Measurements from ENCODE around the gene H3-3A. TPM values are rescaled to one million over a fixed set of nuclear protein-coding genes. Genes with fewer than 3 reads are reported as not detected.
A peak's percentile ranks its signal among the peaks of the same experiment; 100 is the strongest.

Gene H3-3A
- total RNA-seq, 1 donor from 2014 or later: 492 TPM

DNA sequence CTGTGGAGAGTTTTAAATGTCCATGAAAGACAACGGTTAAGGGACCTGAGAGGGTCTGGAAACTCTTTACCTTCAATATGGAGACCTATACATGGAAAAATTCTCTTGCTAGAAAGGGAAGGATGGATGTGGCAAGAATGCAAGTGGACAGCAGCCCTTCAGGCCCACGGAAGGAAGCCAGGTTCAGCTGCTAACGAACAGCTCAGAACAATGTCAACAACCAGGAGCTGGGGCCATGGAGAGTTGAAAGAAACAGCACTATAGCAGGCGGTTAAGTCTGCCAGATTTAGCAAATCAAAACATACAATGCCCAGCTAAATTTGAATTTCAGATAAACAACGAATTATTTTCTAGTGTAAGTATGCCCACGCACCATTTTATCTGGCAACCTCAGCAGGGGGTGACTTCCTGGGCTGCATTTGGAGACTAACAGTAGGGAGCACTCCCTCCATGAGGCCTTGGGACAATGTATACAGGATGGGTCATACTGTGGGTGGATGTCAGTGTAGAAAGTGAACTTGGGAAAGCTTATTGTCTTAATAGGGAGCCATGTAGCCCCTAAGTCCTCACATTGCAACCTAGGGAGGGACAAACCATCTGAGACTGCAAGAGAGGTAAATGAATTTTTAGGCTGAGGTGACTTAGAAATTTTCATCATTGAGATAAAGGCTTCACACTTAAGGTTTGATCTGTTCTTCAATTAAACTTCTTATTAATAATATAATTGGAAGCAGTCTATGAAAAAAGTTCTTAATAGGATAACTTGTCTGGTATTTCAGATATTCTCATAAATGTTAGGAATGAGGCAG lies 7.8 kb upstream of the H3-3A start:
- no peak for DNase-seq (ENCODE audit: low spot score)

DNA sequence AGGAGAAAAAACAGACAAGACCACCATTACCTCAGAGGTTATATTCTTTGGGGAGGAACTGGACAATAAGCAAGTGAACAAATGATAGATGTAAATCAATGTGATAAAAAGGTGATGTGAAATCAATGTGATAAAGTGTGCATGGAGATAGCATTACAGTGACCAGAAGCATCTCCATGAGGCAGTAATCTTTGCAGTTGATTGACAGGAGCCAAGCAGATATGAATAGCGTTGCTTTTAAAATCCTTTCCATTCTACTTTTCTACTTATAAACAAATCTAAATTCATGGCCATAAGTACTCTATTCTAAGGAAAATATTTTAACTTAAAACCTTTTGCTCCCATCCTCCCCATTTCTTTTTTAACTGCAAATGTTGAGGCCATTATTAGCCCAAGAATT lies 2.8 kb upstream of the H3-3A start:
- no peak for DNase-seq (ENCODE audit: low spot score)

DNA sequence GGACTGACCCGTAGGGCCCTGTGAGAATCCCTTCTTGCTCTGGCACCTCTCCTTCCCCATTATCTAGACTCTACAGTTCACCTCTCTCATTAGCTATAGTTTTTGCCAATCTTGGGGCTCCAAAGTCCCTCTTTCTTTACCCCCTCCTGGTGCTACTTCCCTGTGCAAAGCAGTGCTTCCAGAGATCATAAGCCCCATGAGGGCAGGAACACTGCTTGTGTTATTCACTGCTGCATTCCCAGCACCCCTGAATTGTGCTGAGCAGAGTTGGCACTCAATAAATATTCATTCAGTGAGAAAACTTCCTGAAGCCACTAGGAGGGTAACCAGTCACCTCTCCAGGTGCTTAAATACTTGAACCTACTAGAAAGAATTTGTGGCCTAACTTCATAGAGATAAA lies 2.1 kb upstream of the H3-3A start:
- no peak for DNase-seq (ENCODE audit: low spot score)

DNA sequence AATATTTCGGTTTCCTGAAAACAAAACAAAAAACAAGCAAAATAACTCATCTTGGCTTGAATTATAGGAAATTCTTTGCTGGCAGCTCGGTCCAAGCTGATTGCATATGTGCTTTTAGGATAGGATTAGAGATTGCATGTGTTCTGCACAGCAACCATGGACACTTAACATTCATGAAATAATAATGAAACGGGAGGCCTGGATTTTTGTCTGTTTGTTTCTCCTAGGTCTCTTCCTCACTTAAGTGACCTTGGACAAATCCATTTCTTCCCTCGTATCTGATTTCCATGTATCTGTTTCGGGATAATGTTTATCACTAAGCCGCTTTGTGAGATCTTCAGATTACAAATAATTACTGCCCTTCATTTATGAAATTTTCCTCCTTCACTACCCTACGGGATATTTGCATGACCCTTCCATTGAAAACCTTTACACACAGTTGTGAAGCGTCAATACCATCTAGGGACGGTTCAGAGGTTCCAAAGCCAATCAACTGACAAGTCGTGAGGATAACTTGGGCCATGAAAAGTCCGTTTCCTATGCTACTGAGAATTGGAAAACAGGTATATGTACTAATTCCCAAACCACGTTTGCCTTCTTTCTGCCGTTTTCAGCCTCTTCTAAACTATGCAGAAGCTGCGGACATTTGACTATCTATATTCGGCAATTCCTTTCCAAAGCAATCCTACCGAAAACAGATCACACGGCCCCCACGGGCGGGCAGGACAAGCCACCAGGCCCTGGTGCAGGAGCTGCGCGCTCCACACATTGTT lies 1.3 kb upstream of the H3-3A start:
- no peak for DNase-seq (ENCODE audit: low spot score)

DNA sequence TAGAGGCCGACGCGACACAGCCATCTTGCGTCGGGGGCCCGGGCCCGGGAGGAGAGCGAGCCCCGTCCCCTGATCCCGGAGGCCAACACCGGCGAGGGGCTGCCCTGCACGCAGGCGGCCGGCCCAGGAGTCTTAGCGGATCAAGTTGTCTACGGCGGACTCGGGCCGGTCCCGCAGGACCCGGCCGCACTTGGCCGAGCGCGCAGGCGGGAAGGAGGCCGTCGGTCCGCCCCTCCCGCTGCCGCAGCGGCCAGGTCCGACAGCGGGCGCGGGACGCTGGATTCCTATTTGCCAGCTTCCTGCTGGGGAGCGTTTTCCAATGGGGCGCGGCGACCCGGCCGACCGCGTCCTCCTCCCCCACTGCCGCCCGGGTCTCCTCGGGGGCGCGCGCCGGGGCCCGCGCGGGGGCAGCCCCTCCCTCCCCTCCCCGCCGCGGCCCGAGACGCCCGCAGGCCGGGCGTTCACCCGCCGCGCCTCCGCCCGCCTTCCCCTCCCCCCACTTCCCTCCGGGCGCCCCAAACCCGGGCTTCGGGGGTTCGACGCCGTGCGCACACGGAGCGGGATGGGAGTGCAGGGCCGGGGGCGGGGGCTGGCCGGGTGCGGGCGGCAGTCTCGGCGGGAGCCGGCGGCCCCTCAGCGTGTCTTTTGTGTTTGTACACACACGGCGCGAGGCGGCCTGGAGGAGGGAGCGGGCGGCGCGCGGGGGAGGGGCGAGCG lies 517 bp upstream of the H3-3A start:
- peak; percentile 81 for DNase-seq (ENCODE audit: low spot score)

DNA sequence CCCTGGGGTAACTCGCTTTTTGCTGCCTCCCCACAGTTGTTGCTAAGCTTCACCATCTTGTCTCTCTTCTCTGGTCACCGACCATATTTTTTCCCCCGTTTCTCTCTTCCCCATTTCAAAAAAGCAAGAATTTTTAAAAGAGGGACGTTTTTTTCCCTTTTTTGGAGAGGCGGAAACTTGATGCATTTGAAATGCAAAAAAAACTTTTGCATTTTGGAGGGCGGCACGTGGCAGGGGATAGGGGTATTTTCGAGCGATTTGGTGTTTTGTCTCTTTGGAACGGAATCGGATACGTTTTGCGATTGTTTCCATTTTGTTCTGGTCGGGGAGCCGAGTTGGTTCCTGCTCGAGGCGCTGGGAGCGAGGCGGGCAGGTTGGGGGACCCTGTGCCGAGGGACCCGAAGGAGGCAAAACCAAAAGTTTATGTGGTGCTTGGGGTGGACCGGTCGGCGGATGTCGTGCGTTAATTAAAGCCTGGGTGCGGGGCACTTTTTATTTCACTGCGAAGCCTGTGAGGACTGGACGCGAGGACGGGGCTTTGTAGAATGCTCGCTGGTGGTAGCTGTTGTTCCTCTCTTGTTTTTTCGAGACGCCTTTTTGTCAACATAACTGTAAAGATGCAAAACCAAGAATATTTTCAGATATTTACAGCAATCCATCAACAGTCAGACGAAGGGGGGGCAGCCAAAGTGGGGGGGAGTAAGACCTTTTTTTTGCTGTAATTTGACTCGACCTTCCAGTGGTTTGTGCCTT lies 884 bp downstream of the H3-3A start:
- peak; percentile 41 for DNase-seq (ENCODE audit: low spot score)

DNA sequence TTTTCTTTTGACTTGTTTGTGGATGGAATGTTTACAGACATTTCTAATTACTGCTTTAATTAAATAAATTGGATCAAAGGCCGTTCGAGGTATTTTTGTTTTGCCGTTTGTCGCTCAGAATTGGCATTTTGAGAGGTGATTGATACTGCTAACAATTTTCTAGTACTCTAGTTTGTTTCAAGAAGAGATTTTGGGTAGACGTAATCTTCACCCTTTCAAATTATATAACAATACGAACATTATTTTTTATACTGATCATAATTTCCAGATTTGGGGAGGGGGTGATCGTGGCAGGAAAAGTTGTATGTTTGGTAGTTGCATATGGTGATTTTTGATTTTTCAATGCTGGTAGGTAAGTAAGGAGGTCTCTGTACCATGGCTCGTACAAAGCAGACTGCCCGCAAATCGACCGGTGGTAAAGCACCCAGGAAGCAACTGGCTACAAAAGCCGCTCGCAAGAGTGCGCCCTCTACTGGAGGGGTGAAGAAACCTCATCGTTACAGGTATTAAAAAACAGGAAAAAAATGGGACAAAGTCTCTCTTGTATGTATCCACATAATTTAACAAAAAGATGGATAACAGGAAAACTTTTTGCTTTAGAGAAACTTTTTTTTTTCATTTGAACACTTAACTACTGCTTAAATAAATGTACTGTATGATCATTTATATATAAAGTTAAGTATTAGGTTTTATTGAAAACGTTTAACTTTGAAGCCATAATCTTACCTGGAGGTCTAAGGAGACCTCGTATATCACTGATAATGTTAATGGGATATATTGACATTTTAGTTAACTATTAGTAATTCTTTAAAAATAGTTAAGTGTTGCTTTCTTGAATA lies 1.7 kb downstream of the H3-3A start:
- DNase-seq (ENCODE audit: low spot score): no peak

DNA sequence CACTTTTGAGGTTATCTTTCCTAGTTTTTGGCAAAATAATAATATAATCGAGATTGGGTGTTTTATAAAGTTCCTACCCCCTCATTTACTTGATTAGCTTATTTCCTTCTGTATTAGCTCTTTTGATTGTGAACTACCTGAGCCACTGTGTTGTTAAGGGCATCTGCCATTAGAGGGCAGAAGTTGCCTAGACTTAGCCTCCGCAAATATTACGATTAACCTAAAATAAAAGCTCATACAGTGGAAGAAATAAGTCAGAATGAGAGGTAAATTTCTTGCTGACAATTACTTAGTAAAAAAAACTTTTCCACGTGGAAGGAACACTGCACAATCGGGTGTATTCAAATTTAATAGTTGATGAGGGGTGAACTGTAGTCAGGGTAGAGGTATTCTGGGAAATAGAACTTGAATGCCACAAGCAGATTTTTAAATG lies 2.3 kb downstream of the H3-3A start:
- peak; percentile 56 for DNase-seq (ENCODE audit: low spot score)

DNA sequence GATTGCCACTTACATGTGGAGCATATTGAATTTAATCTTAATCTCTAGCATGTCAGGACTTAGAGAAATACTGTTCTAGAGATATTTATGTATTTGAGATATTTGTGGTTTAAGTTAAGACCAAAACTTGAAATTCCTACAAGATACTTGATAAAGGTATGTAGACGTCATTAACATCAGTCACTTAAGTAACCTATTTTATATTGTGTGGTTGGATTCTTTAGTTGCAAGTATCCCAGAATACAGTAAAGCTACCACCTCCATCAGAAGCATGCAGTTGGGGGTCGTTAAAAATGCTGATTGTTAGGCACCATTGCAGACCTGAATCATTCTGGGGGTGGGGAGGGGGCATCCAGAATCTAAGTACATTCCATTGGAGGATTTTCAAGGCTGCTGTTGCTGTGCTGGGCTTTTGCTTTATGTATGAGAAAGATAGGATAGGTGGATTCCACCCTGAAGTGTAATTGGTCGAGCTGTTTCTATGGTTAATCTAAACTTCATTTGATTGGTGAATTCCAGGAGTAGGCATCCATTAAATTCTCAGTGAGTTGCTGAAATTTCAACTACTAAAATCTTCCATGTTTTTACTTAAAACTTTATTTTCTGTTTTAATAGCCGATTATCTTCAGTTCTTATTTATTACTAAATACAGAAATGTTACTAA lies 4.0 kb downstream of the H3-3A start:
- DNase-seq (ENCODE audit: low spot score): no peak

DNA sequence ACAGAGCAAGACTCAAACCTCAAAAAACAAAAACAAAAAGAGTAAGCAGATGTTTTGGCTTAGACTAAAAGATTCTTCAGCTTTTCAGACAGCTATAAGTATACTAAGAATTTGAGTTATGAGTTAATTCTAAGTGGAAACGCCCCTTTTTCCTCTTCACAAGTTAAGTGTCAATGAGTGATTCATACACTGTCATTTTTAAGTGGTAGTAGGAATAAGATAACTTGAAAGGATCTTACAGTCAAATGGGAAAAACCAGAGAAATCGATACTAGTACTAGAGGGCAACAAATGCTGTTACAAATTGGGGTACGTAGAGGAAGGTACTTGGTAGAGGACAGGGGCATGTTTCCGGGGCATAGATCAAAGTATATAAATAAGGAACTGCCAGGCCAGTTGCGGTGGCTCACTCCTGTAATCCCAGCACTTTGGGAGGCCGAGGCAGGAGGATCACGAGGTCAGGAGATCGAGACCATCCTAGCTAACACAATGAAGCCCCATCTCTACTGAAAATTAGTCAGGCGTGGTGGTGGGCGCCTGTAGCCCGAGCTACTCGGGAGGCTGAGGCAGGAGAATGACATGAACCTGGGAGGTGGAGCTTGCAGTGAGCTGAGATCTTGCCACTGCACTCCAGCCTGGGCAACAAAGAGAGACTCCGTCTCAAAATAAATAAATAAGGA lies 7.4 kb downstream of the H3-3A start:
- DNase-seq (ENCODE audit: low spot score): no peak

DNA sequence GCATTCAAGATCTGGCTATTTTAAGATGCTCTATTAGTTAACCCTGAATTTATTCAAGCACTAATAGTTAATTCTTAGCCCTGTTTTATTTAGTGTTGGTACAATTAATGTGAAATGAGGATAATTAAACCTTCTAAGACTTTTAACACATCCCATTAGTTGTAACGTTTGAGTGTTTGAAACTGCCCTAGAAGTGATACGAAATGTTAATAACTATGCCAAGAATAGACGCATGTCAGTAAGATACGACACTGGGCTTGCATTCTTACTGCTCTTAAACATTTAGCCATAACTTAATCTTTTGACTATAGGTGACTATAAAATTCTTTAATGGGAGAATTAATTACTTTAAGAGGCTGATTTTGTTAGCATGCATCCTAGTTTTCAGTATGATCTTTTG lies 9.8 kb downstream of the H3-3A start:
- DNase-seq (ENCODE audit: low spot score): no peak

DNA sequence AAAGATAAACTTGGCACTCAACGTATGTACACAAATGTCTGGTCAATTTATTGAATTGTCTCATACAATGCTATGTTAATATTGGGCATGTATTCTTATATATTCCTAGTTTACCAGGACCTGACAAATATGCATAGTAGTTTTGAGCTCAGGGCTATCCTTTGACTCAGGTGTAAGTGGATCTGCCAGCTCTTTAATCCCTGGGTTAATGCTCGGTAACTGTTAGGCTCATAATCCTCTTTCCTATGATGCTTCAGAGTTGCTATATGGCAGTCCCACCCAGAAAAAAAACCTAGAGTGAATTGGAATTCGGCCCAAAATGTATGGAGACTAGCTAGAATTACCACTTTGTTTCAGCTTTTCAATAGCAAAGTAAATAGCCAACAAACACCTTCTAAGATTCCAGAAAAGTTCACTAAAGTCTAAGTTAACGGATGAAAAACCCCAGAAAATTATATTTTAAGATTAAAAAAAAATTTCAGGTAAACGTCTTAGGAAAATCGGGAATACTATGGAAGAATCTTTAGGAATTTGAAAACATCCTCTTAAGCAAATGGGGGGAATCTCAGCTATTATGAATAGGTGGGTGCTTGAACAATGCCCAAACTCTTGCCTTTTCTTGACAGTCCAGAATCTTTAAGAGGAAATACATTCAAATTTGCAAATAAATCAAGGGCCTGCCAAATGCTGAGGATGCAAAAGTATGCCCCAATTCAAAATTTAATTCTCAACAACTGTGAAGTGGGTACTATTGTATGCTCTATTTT lies 10.9 kb downstream of the H3-3A start:
- no peak for DNase-seq (ENCODE audit: low spot score)

DNA sequence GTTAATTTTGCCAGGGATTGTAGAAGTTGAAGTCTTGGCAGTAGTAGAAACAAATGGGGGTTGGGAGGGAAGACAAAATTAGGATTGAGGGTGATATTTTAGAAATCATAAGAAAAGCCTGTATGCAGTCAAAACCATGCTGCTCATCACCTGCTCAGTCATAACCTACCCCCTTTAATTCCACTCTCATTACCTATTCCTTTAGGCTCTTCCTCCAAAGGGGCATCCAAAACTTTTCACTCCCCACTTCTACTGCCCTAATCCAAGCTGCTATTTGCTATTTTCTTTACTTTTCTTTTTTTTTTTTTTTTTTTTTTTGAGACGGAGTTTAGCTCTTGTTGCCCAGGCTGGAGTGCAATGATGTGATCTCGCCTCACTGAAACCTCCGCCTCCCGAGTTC lies 11.5 kb downstream of the H3-3A start:
- no peak for DNase-seq (ENCODE audit: low spot score)

DNA sequence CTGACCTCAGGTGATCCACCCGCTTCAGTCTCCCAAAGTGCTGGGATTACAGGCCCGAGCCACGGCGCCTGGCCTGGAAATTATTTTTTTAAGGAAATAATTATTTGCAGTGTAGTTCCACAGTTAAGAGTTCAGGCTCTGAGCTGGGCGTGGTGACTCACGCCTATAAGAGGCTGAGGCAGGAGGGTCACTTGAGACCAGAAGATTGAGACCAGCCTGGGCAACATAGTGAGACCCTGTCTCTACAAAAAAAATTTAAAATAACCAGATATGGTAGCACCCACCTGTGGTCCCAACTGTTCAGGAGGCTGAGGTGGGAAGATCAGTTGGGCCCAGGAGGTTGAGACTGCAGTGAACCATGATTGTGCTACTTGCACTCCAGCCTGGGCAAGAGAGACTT lies 13.9 kb downstream of the H3-3A start:
- no peak for DNase-seq (ENCODE audit: low spot score)

DNA sequence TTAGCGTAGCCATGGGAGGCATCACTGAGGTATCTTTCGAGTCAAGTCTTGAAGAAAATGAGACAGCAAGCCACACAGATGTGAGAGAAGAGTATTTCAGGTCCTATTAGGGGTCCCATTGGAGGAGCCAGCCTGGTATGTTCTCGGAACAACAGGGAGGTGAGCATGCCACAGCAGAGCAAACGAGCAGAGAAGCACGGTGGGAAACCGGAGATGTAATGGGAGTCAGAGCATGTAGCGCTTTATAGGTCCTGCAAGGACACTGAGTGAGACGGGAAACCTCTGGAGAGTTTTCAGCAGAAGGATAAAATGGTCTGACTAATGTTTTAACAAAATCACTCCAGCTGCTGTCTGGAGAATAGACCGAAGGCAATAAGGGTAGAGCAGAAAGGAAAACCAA lies 15.9 kb downstream of the H3-3A start:
- DNase-seq (ENCODE audit: low spot score): no peak

DNA sequence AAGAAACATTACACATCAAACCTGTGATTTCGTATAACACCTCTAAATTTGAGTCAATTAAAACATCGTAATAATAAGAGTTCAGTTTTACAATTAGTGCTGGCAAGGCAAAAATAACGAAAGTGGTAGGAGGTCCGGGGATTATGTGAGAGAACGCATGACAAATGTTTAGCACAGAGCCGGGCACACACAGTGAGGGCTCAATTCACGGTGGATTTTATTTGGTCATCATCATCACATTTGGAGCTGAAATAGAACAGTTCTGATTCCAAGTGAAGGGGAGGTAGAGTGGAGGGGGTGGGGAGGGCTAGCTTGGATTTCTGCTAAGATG lies 20.0 kb downstream of the H3-3A start:
- DNase-seq (ENCODE audit: low spot score): no peak

DNA sequence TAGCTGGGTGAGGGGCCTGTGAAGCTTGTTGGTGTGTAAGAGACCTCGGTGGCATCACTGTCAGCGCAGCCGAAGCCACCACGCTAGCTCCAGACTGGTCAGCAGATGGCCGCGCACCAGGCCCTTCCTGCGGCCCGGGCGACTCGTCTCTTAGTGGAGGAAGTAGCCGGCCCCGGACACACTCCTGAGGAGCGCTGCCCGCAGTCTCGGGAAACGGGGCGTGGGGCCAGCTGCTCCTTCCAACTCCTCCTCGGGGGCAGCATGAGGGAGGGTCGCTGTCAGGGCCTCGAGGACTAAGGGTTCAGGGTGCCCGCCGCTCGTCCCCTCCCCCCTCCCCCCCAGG lies 20.4 kb downstream of the H3-3A start:
- peak; percentile 36 for DNase-seq (ENCODE audit: low spot score)

DNA sequence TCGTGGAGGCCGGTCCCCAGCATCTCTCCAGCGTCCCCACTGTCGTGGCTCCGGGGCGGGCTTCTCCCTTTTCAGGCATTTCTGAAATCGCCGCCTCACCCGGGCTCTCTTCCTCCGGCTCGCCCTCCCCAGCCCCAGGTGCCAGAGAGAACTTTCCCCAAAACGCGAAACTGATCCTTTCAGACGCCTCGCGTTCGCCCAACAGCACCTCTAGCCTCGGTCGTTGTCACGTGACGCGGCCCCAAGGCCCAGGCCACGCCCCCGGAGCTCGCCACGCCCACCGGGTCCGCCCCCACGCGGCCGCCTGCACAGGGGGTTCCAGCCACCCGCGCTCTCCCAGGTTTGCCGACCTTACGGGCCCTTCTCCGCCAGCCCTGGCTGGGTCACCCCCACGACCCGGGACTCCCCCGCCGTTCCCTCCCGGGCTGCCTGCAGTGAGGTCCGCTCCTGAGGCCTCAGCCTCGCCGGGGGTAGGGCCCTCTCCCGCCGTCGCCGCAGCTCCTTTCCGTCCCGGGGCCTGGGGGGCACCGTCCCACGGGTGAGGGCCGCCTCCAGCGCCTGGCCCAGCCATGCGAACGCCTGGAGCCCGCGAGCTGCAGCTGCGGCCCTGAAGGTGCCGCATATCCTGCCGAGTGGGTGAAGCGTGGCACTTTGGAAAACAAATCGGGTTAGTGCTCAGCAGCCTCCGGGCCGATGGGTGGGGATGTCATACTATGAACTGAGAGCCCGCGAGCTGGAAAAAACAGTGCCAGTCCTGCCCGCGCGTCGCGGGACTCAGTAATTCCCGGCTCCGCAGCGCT lies 21.0 kb downstream of the H3-3A start:
- DNase-seq (ENCODE audit: low spot score): peak; percentile 89
